HepG2 (cell line): Measurements from ENCODE around the gene TXNDC11. TPM values are rescaled to one million over a fixed set of nuclear protein-coding genes. Genes with fewer than 3 reads are reported as not detected.

Experiments
- ATAC-seq: fragments of 200-7000 bp; cut with Tn5 transposase; 3 replicates; pipeline ENCODE4 v1.9.1; 2020; ENCODE audit warnings: mild to moderate bottlenecking, moderate library complexity
- BruUV-seq: library from RNA; stranded (reverse); fragments of 400-500 nt; replicated peaks from 2 replicates; lab custom pipeline; 2021; lab: Mats Ljungman, UMichigan
- CTCF ChIA-PET: fragments of 300-600 bp; formaldehyde crosslinking; extraction: SDS; loops from one replicate; lab custom pipeline; 2021; ENCODE audit warnings: low total read pairs, inconsistent platforms, low intra/inter-chr PET ratio; lab: Yijun Ruan, JAX
- POLR2A ChIA-PET: fragments of 350-600 bp; sonication (Branson Sonifier 250); formaldehyde crosslinking; loops from one replicate; lab custom pipeline; 2020; ENCODE audit warnings: antibody characterized with exemption, inconsistent platforms; lab: Yijun Ruan, JAX
- DNase-seq: peaks from one replicate; pipeline ENCODE4 v3.0.0-alpha.2; 2015; ENCODE audit warnings: low spot score
- FAIRE-seq: peaks from 3 replicates; lab custom pipeline; 2011; peaks lifted over from hg19 to GRCh38; lab: Jason Lieb, UNC
- H2AFZ ChIP-seq: one replicate; pipeline ENCODE4 v1.6.1; 2011; ENCODE audit warnings: low read length, inconsistent platforms
- H3K27ac ChIP-seq: fragments of 300-600 bp; 3 replicates; pipeline ENCODE4 v1.8.0; 2011; ENCODE audit warnings: mixed run types, mild to moderate bottlenecking, mixed read lengths, low read length, inconsistent platforms; ENCODE audit not compliant: insufficient read depth; ENCODE audit errors: extremely low read length
- H3K27me3 ChIP-seq, 2 experiments: fragments of 200-600 bp in 1 of 2; 2 replicates in 1 of 2; 3 replicates in 1 of 2; pipeline versions ENCODE4 v1.6.0 to v1.8.0; 2011; ENCODE audit warnings: low read length in 2 of 2, mild to moderate bottlenecking in 2 of 2, moderate library complexity in 2 of 2, inconsistent platforms in 1 of 2; ENCODE audit not compliant: insufficient read depth in 2 of 2, control insufficient read depth in 1 of 2
- H3K36me3 ChIP-seq, 2 experiments: fragments of 200-600 bp in 1 of 2; replicated peaks in 1 of 2; 2 replicates in 1 of 2; 3 replicates in 1 of 2; pipeline versions ENCODE4 v1.5.1 to v1.8.0; 2011; ENCODE audit warnings: low read length in 2 of 2, inconsistent platforms in 1 of 2; ENCODE audit not compliant: insufficient read depth in 2 of 2, control insufficient read depth in 1 of 2
- H3K4me1 ChIP-seq: 2 replicates; pipeline ENCODE4 v1.5.1; 2012; ENCODE audit warnings: low read length, inconsistent platforms; ENCODE audit not compliant: insufficient read depth
- H3K4me2 ChIP-seq: 2 replicates; pipeline ENCODE4 v1.6.0; 2011; ENCODE audit warnings: low read depth, low read length, inconsistent platforms
- H3K4me3 ChIP-seq, 3 experiments: fragments of 200-600 bp in 1 of 3; sonication (generic), shearing (Covaris generic) in 1 of 3; replicated peaks in 1 of 3; 2 replicates each; pipeline ENCODE4 v1.5.1; 2011 to 2016; ENCODE audit warnings: low read length in 3 of 3, inconsistent platforms in 2 of 3, low read depth in 2 of 3, mild to moderate bottlenecking in 2 of 3, control low read depth in 1 of 3, mixed read lengths in 1 of 3; ENCODE audit not compliant: insufficient read depth in 1 of 3
- H3K79me2 ChIP-seq: one replicate; pipeline ENCODE4 v1.6.1; 2011; ENCODE audit warnings: low read length, inconsistent platforms; ENCODE audit not compliant: insufficient read depth
- H3K9ac ChIP-seq: 2 replicates; pipeline ENCODE4 v1.6.0; 2011; ENCODE audit warnings: mild to moderate bottlenecking, low read depth, low read length, inconsistent platforms; ENCODE audit not compliant: insufficient read depth
- H3K9me3 ChIP-seq: 2 replicates; pipeline ENCODE4 v1.5.1; 2012; ENCODE audit warnings: mild to moderate bottlenecking, low read length
- H4K20me1 ChIP-seq: 2 replicates; pipeline ENCODE4 v1.6.0; 2011; ENCODE audit warnings: inconsistent platforms, mild to moderate bottlenecking, low read length, moderate library complexity; ENCODE audit not compliant: insufficient read depth
- AGO2 ChIP-seq: fragments of 200-400 bp; formaldehyde crosslinking; optimal IDR thresholded peaks from 2 replicates; pipeline ENCODE3; 2017; ENCODE audit warnings: mild to moderate bottlenecking, low read depth, low read length, moderate library complexity
- CBX5 ChIP-seq: sonication (generic); formaldehyde crosslinking; IDR thresholded peaks from 2 replicates; pipeline ENCODE4 v1.4.0; 2020; ENCODE audit warnings: missing genetic modification reagents, borderline replicate concordance
- CEBPG ChIP-seq: IDR thresholded peaks from 2 replicates; pipeline ENCODE4 v1.6.1; 2016
- DBP ChIP-seq: sonication (generic); formaldehyde crosslinking; IDR thresholded peaks from 2 replicates; pipeline ENCODE4 v1.4.0; 2020; ENCODE audit warnings: missing genetic modification reagents; ENCODE audit errors: not compliant biosample characterization
- FOXK1 ChIP-seq: sonication (generic); formaldehyde crosslinking; IDR thresholded peaks from 2 replicates; pipeline ENCODE4 v1.4.0; 2020; ENCODE audit warnings: low read depth, missing genetic modification reagents, borderline replicate concordance
- GABPA ChIP-seq, 2 experiments: IDR thresholded peaks; 2 replicates each; pipeline ENCODE4 v1.6.1; 2011 to 2016; ENCODE audit warnings: low read depth in 2 of 2, low read length in 1 of 2, missing biosample characterization in 1 of 2, missing genetic modification characterization in 1 of 2
- TBP ChIP-seq: sonication (generic); formaldehyde crosslinking; IDR thresholded peaks from 2 replicates; pipeline ENCODE4 v1.5.0; 2020; ENCODE audit warnings: missing genetic modification reagents
- ZNF276 ChIP-seq: sonication (generic); formaldehyde crosslinking; IDR thresholded peaks from 2 replicates; pipeline ENCODE4 v1.4.0; 2020; ENCODE audit warnings: mild to moderate bottlenecking, low read depth, missing genetic modification reagents
- ZNF558 ChIP-seq: sonication (generic); formaldehyde crosslinking; IDR thresholded peaks from 2 replicates; pipeline ENCODE4 v1.9.0; 2022; ENCODE audit warnings: mild to moderate bottlenecking, missing genetic modification reagents, borderline replicate concordance
- ZNF572 ChIP-seq: sonication (generic); formaldehyde crosslinking; IDR thresholded peaks from 2 replicates; pipeline ENCODE4 v1.5.1; 2020; ENCODE audit warnings: mild to moderate bottlenecking, missing genetic modification reagents
- WGBS: methylation state at CpG from one replicate; pipeline ENCODE4 v1.1.6; 2017; ENCODE audit warnings: low lambda C conversion rate; 5-methylcytosine and 5-hydroxymethylcytosine counted together
- in situ Hi-C: cut with HindIII; loops from 2 replicates; pipeline ENCODE4 v1.10.0; 2017; ENCODE audit warnings: low pct_unique_long_range_greater_than_20kb; ENCODE audit not compliant: extremely low pct_ligation_motif_present
- intact Hi-C: fragments of 100-400 bp; cut with micrococcal nuclease; formaldehyde crosslinking; loops from one replicate; pipeline ENCODE4 v1.10.0; 2022; ENCODE audit not compliant: unreplicated experiment
- polyA plus RNA-seq, 8 experiments: library from polyadenylated mRNA; depleted of rRNA in 3 of 8; stranded (reverse) in 7 of 8; unstranded in 1 of 8; fragments of >200 nt; fragmentation: Illumina TruSeq in 4 of 8; extraction: Trizol in 4 of 8; gene quantifications; 2 replicates each; pipeline versions ENCODE4 v1.2.1 to v1.2.3, GENCODE V29; 2011 to 2016; ENCODE audit warnings: low read depth in 4 of 8, missing spikeins in 1 of 8, mixed read lengths in 1 of 8; ENCODE audit not compliant: insufficient read depth in 1 of 8
- total RNA-seq, 5 experiments: library from RNA; depleted of rRNA; stranded (reverse); fragments of >200 nt; fragmentation: Illumina TruSeq; extraction: Trizol; gene quantifications; 2 replicates each; pipeline ENCODE4 v1.2.3, GENCODE V29; 2016; ENCODE audit warnings: low read depth in 1 of 5
- TF ChIP-seq, protein P1 (sequence below): sonication (generic); formaldehyde crosslinking; IDR thresholded peaks from 2 replicates; pipeline ENCODE4 v1.5.0; 2020; ENCODE audit warnings: missing genetic modification reagents
- TF ChIP-seq, protein P2 (sequence below): sonication (generic); formaldehyde crosslinking; IDR thresholded peaks from 2 replicates; pipeline ENCODE4 v1.4.0; 2020; ENCODE audit warnings: missing genetic modification reagents, borderline replicate concordance

The TXNDC11 gene
- total and polyA plus RNA-seq, 2 of the 13 experiments (the other 11 are each of a cell fraction or from before 2014, with no cell fraction given) = 74.9 to 123 TPM

GRCh38 chr16:11668623-11669379 is 73.9 kb downstream of the TXNDC11 start:
- in situ Hi-C loops (no loop called here), intact Hi-C loops (no loop called here)
- Histone ChIP-seq H3K4me1 (peaks cover 65% of the 10 kb centered on the region), H3K9ac (peak overlapping the region; percentile 46), H3K36me3 (no peaks in the 10 kb centered on the region), H3K4me3 (peak overlapping the region; percentile 76 to 77 (median 76)), H3K4me2 (peak overlapping the region; percentile 73), H3K27ac (no peak overlapping the region), H4K20me1 (no peaks in the 10 kb centered on the region), H3K79me2 (no peaks in the 10 kb centered on the region), H3K9me3 (no peaks in the 10 kb centered on the region), H2AFZ (no peak overlapping the region), H3K27me3 (peaks cover 0 to 26% of the 10 kb centered on the region in 2 experiments; a peak in 3 of 5 replicates)
- DNase-seq (no peak), ATAC-seq (no peak), FAIRE-seq (no peak)
- no TSS peak for BruUV-seq
- ChIA-PET CTCF (interaction anchor here (1.5 kb wide), 1 partner anchor 137 kb away, joined by 5 read pairs; no protein-coding TSS in a partner anchor), POLR2A (interaction anchor here (1.2 kb wide), 1 partner anchor 9 kb away, joined by 4 read pairs; no protein-coding TSS in a partner anchor)
- 42% methylated on average over 61 of the region's 97 CpGs for WGBS
- TF ChIP-seq TBP (CRISPR knock-in tag) (no peak), ZNF572 (CRISPR knock-in tag) (no peak), GABPA (IDR thresholded peaks at IDR 0.05; ENCODE audit: low read depth, low read length) (no peak), GABPA (CRISPR knock-in tag; IDR thresholded peaks at IDR 0.05; ENCODE audit: low read depth) (no peak), FOXK1 (no peak), ZNF558 (CRISPR knock-in tag) (peak; percentile 31; the same call in 1 of the 2 replicates), DBP (CRISPR knock-in tag) (no peak), CEBPG (CRISPR knock-in tag) (no peak), ZNF276 (CRISPR knock-in tag) (no peak), AGO2 (peak; percentile 50), CBX5 (CRISPR knock-in tag) (no peak)
- TF ChIP-seq, protein P1, sequence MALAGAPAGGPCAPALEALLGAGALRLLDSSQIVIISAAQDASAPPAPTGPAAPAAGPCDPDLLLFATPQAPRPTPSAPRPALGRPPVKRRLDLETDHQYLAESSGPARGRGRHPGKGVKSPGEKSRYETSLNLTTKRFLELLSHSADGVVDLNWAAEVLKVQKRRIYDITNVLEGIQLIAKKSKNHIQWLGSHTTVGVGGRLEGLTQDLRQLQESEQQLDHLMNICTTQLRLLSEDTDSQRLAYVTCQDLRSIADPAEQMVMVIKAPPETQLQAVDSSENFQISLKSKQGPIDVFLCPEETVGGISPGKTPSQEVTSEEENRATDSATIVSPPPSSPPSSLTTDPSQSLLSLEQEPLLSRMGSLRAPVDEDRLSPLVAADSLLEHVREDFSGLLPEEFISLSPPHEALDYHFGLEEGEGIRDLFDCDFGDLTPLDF = no peak
- TF ChIP-seq, protein P2, sequence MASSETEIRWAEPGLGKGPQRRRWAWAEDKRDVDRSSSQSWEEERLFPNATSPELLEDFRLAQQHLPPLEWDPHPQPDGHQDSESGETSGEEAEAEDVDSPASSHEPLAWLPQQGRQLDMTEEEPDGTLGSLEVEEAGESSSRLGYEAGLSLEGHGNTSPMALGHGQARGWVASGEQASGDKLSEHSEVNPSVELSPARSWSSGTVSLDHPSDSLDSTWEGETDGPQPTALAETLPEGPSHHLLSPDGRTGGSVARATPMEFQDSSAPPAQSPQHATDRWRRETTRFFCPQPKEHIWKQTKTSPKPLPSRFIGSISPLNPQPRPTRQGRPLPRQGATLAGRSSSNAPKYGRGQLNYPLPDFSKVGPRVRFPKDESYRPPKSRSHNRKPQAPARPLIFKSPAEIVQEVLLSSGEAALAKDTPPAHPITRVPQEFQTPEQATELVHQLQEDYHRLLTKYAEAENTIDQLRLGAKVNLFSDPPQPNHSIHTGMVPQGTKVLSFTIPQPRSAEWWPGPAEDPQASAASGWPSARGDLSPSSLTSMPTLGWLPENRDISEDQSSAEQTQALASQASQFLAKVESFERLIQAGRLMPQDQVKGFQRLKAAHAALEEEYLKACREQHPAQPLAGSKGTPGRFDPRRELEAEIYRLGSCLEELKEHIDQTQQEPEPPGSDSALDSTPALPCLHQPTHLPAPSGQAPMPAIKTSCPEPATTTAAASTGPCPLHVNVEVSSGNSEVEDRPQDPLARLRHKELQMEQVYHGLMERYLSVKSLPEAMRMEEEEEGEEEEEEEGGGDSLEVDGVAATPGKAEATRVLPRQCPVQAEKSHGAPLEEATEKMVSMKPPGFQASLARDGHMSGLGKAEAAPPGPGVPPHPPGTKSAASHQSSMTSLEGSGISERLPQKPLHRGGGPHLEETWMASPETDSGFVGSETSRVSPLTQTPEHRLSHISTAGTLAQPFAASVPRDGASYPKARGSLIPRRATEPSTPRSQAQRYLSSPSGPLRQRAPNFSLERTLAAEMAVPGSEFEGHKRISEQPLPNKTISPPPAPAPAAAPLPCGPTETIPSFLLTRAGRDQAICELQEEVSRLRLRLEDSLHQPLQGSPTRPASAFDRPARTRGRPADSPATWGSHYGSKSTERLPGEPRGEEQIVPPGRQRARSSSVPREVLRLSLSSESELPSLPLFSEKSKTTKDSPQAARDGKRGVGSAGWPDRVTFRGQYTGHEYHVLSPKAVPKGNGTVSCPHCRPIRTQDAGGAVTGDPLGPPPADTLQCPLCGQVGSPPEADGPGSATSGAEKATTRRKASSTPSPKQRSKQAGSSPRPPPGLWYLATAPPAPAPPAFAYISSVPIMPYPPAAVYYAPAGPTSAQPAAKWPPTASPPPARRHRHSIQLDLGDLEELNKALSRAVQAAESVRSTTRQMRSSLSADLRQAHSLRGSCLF (CRISPR knock-in tag) = no peak
